Hepatocyte (in vitro differentiated cells): ENCODE results near the gene ITPK1.

Experiments used
- EZH2 ChIP-seq: fragments of 200-600 bp; sonication (generic); IDR thresholded peaks from 2 replicates; pipeline ENCODE4 v1.6.1; 2016; ENCODE audit warnings: antibody characterized with exemption, mild to moderate bottlenecking, borderline replicate concordance
- EZH2phosphoT487 ChIP-seq: fragments of 200-600 bp; sonication (generic); IDR thresholded peaks from one replicate; pipeline ENCODE4 v1.6.1; 2018; ENCODE audit warnings: antibody characterized with exemption, mild to moderate bottlenecking, low read depth, moderate library complexity; ENCODE audit not compliant: unreplicated experiment, severe bottlenecking
- TF ChIP-seq, protein P1 (sequence below): fragments of 200-600 bp; sonication (generic); IDR thresholded peaks from 2 replicates; pipeline ENCODE4 v1.5.1; 2016; ENCODE audit warnings: antibody characterized with exemption, mild to moderate bottlenecking; ENCODE audit not compliant: poor library complexity

DNA sequence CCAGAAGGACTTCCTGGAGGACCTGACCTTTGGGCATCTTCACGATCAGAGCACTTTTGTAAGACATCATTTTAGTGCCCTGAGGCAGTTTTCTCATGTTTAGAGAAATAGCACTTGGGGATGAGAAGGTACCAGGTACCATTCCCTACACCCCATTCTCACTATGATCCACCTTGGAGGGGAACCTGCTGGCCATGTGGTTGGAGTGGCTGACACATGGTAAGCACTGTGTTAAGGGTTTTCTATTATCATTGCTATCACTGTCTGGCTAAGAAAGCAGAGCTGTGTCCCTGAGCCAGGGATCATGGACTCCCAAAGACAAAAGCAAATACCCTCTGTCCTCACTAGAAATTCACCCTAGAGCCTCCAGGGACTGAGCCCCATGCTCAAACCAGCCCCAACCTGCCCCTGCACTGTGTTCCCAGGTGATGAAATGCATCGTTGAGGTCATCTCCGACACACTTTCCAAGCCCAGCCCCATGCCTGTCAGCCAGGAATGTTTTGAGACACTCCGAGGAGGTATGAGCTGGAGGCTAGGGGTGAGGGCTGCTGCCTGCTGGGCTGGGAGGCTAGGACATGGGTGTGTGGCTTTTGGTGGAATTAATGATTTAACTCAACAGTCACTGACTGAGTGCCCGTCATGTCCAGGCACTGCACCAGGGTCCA, 189.4 kb downstream of the ITPK1 start:
- TF ChIP-seq, protein P1, sequence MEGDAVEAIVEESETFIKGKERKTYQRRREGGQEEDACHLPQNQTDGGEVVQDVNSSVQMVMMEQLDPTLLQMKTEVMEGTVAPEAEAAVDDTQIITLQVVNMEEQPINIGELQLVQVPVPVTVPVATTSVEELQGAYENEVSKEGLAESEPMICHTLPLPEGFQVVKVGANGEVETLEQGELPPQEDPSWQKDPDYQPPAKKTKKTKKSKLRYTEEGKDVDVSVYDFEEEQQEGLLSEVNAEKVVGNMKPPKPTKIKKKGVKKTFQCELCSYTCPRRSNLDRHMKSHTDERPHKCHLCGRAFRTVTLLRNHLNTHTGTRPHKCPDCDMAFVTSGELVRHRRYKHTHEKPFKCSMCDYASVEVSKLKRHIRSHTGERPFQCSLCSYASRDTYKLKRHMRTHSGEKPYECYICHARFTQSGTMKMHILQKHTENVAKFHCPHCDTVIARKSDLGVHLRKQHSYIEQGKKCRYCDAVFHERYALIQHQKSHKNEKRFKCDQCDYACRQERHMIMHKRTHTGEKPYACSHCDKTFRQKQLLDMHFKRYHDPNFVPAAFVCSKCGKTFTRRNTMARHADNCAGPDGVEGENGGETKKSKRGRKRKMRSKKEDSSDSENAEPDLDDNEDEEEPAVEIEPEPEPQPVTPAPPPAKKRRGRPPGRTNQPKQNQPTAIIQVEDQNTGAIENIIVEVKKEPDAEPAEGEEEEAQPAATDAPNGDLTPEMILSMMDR: no peak
- TF ChIP-seq EZH2phosphoT487 (no peak), EZH2 (no peak)
